ENCODE results near the gene GAS2L1.

The GAS2L1 gene

GRCh38 chr22:29263791-29264276 is 42.6 kb upstream of the GAS2L1 start:
- ATAC-seq, result no peak
- TF ChIP-seq CREB5 (CRISPR knock-in tag; IDR thresholded peaks at IDR 0.05; ENCODE audit: low read depth), result no peak
- no peak for TF ChIP-seq TCF4 (CRISPR knock-in tag; IDR thresholded peaks at IDR 0.05; ENCODE audit: borderline replicate concordance)
- no peak for TF ChIP-seq SNAI2 (CRISPR knock-in tag; IDR thresholded peaks at IDR 0.05)
- no peak for TF ChIP-seq ZNF8 (CRISPR knock-in tag; IDR thresholded peaks at IDR 0.05)
- TF ChIP-seq ISL1 (CRISPR knock-in tag; IDR thresholded peaks at IDR 0.05), result no peak
- no peak for TF ChIP-seq CSDC2 (CRISPR knock-in tag; IDR thresholded peaks at IDR 0.05)
- no peak for TF ChIP-seq OSR1 (CRISPR knock-in tag; IDR thresholded peaks at IDR 0.05)
- TF ChIP-seq RARB (CRISPR knock-in tag; IDR thresholded peaks at IDR 0.05), result no peak
- no peak for TF ChIP-seq POU6F1 (CRISPR knock-in tag; IDR thresholded peaks at IDR 0.05; ENCODE audit: borderline replicate concordance, low read depth)
- TF ChIP-seq ZNF565 (CRISPR knock-in tag; conservative IDR thresholded peaks at IDR 0.05; ENCODE audit: low read depth), result no peak
- no peak for TF ChIP-seq ZFP3 (CRISPR knock-in tag; IDR thresholded peaks at IDR 0.05)
- no peak for TF ChIP-seq GLIS3 (CRISPR knock-in tag; IDR thresholded peaks at IDR 0.05)

- no peak for ATAC-seq
- no peak for TF ChIP-seq ZFP3 (CRISPR knock-in tag; IDR thresholded peaks at IDR 0.05)
- TF ChIP-seq CSDC2 (CRISPR knock-in tag; IDR thresholded peaks at IDR 0.05), result no peak
- TF ChIP-seq TCF4 (CRISPR knock-in tag; IDR thresholded peaks at IDR 0.05; ENCODE audit: borderline replicate concordance), result no peak
- no peak for TF ChIP-seq OSR1 (CRISPR knock-in tag; IDR thresholded peaks at IDR 0.05)
- no peak for TF ChIP-seq RARB (CRISPR knock-in tag; IDR thresholded peaks at IDR 0.05)
- no peak for TF ChIP-seq POU6F1 (CRISPR knock-in tag; IDR thresholded peaks at IDR 0.05; ENCODE audit: borderline replicate concordance, low read depth)
- TF ChIP-seq CSRNP3 (CRISPR knock-in tag; IDR thresholded peaks at IDR 0.05), result no peak
- TF ChIP-seq BACH2 (CRISPR knock-in tag; IDR thresholded peaks at IDR 0.05; ENCODE audit: borderline replicate concordance), result no peak
- no peak for TF ChIP-seq GLIS3 (CRISPR knock-in tag; IDR thresholded peaks at IDR 0.05)
- TF ChIP-seq ISL1 (CRISPR knock-in tag; IDR thresholded peaks at IDR 0.05), result no peak
- TF ChIP-seq TOX (CRISPR knock-in tag; IDR thresholded peaks at IDR 0.05; ENCODE audit: borderline replicate concordance), result no peak
- TF ChIP-seq ESRRG (CRISPR knock-in tag; IDR thresholded peaks at IDR 0.05), result no peak
- no peak for TF ChIP-seq ZNF565 (CRISPR knock-in tag; conservative IDR thresholded peaks at IDR 0.05; ENCODE audit: low read depth)
- TF ChIP-seq ZC3H10 (CRISPR knock-in tag; IDR thresholded peaks at IDR 0.05), result no peak
- no peak for TF ChIP-seq SNAI2 (CRISPR knock-in tag; IDR thresholded peaks at IDR 0.05)
- no peak for TF ChIP-seq TSHZ2 (CRISPR knock-in tag; IDR thresholded peaks at IDR 0.05)
- no peak for TF ChIP-seq ZFP30 (CRISPR knock-in tag; IDR thresholded peaks at IDR 0.05)
- no peak for TF ChIP-seq CREB5 (CRISPR knock-in tag; IDR thresholded peaks at IDR 0.05; ENCODE audit: low read depth)
Measured at GRCh38 chr22:29265305-29265704, 41.1 kb upstream of the GAS2L1 start.

GRCh38 chr22:29265929-29266328 is 40.5 kb upstream of the GAS2L1 start:
- TF ChIP-seq RARB (CRISPR knock-in tag; IDR thresholded peaks at IDR 0.05) (no peak), GLIS3 (CRISPR knock-in tag; IDR thresholded peaks at IDR 0.05) (no peak)

More at GRCh38 chr22:29265929-29266328, 40.5 kb upstream of the GAS2L1 start:
- no peak for ATAC-seq
